SK-N-SH treated with all-trans-retinoic acid at 6 μM for 48 hours (cell line): Measurements from ENCODE around the gene TJP2.

ENCODE experiments used
- ARNTL ChIP-seq: fragments of 450-650 bp; formaldehyde crosslinking; IDR thresholded peaks from 2 replicates; pipeline ENCODE4 v1.5.0; 2020; ENCODE audit warnings: low read depth, mild to moderate bottlenecking, moderate library complexity, borderline replicate concordance
- GLIS3 ChIP-seq: fragments of 250-450 bp; sonication (Bioruptor Pico); IDR thresholded peaks from 2 replicates; pipeline ENCODE4 v1.5.0; 2020; ENCODE audit warnings: mild to moderate bottlenecking, moderate library complexity
- RARB ChIP-seq: fragments of 250-450 bp; sonication (Bioruptor Pico); IDR thresholded peaks from 2 replicates; pipeline ENCODE4 v1.8.0; 2021; ENCODE audit warnings: mild to moderate bottlenecking, moderate library complexity
- SNAI2 ChIP-seq: fragments of 250-450 bp; sonication (Bioruptor Pico); IDR thresholded peaks from 2 replicates; pipeline ENCODE4 v1.5.0; 2020; ENCODE audit warnings: mild to moderate bottlenecking, moderate library complexity
- TCF4 ChIP-seq: fragments of 250-450 bp; sonication (Bioruptor Pico); IDR thresholded peaks from 2 replicates; pipeline ENCODE4 v1.8.0; 2021; ENCODE audit warnings: mild to moderate bottlenecking, moderate library complexity, borderline replicate concordance
- TOX ChIP-seq: fragments of 250-450 bp; sonication (Bioruptor Pico); IDR thresholded peaks from 2 replicates; pipeline ENCODE4 v1.8.0; 2021; ENCODE audit warnings: mild to moderate bottlenecking, moderate library complexity, borderline replicate concordance
- ZC3H10 ChIP-seq: fragments of 250-450 bp; sonication (Bioruptor Pico); IDR thresholded peaks from 2 replicates; pipeline ENCODE4 v1.5.1; 2021; ENCODE audit warnings: mild to moderate bottlenecking, moderate library complexity
- ZFP30 ChIP-seq: fragments of 450-650 bp; formaldehyde crosslinking; IDR thresholded peaks from 2 replicates; pipeline ENCODE4 v1.5.0; 2022; ENCODE audit warnings: mild to moderate bottlenecking, moderate library complexity
- ZNF565 ChIP-seq: fragments of 450-650 bp; formaldehyde crosslinking; conservative IDR thresholded peaks from 2 replicates; pipeline ENCODE4 v1.5.0; 2020; ENCODE audit warnings: low read depth, mild to moderate bottlenecking, moderate library complexity
- ZNF8 ChIP-seq: fragments of 450-650 bp; formaldehyde crosslinking; IDR thresholded peaks from 2 replicates; pipeline ENCODE4 v1.5.0; 2020; ENCODE audit warnings: mild to moderate bottlenecking, moderate library complexity
- TF ChIP-seq, protein P1 (sequence below): fragments of 250-450 bp; sonication (Bioruptor Pico); IDR thresholded peaks from 2 replicates; pipeline ENCODE4 v1.8.0; 2020; ENCODE audit warnings: mild to moderate bottlenecking, moderate library complexity, borderline replicate concordance
- TF ChIP-seq, protein P2 (sequence below): fragments of 250-450 bp; sonication (Bioruptor Pico); IDR thresholded peaks from 2 replicates; pipeline ENCODE4 v1.5.1; 2021; ENCODE audit warnings: mild to moderate bottlenecking, moderate library complexity
- TF ChIP-seq, protein P3 (sequence below): fragments of 250-450 bp; sonication (Bioruptor Pico); IDR thresholded peaks from 2 replicates; pipeline ENCODE4 v1.5.0; 2020; ENCODE audit warnings: mild to moderate bottlenecking, moderate library complexity

DNA sequence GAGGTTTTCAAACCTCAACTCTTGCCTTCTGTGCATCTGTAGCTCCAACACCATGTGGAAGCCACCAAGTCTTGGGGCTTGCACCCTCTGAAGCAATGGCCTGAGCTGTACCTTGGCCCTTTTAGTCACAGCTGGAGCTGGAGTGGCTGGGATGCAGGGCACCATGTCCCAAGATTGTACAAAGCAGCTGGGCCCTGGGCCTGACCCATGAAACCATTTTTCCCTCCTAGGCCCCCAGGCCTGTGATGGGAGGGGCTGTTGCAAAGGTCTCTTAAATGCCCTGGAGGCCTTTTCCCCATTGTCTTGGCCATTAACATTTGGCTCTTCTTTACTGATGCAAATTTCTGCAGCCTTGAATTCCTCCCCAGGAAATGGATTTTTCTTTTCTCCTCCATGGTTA is 139.1 kb downstream of the TJP2 start:
- TF ChIP-seq ZNF565 (CRISPR knock-in tag) (no peak), SNAI2 (no peak), TCF4 (CRISPR knock-in tag) (no peak), TOX (CRISPR knock-in tag) (no peak), ZNF8 (CRISPR knock-in tag) (no peak), GLIS3 (no peak), ARNTL (CRISPR knock-in tag) (no peak), ZC3H10 (no peak), ZFP30 (CRISPR knock-in tag) (no peak), RARB (CRISPR knock-in tag) (no peak)
- TF ChIP-seq, protein P1, sequence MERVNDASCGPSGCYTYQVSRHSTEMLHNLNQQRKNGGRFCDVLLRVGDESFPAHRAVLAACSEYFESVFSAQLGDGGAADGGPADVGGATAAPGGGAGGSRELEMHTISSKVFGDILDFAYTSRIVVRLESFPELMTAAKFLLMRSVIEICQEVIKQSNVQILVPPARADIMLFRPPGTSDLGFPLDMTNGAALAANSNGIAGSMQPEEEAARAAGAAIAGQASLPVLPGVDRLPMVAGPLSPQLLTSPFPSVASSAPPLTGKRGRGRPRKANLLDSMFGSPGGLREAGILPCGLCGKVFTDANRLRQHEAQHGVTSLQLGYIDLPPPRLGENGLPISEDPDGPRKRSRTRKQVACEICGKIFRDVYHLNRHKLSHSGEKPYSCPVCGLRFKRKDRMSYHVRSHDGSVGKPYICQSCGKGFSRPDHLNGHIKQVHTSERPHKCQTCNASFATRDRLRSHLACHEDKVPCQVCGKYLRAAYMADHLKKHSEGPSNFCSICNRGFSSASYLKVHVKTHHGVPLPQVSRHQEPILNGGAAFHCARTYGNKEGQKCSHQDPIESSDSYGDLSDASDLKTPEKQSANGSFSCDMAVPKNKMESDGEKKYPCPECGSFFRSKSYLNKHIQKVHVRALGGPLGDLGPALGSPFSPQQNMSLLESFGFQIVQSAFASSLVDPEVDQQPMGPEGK = no peak
- TF ChIP-seq, protein P2, sequence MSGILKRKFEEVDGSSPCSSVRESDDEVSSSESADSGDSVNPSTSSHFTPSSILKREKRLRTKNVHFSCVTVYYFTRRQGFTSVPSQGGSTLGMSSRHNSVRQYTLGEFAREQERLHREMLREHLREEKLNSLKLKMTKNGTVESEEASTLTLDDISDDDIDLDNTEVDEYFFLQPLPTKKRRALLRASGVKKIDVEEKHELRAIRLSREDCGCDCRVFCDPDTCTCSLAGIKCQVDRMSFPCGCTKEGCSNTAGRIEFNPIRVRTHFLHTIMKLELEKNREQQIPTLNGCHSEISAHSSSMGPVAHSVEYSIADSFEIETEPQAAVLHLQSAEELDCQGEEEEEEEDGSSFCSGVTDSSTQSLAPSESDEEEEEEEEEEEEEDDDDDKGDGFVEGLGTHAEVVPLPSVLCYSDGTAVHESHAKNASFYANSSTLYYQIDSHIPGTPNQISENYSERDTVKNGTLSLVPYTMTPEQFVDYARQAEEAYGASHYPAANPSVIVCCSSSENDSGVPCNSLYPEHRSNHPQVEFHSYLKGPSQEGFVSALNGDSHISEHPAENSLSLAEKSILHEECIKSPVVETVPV (CRISPR knock-in tag) = no peak
- TF ChIP-seq, protein P3, sequence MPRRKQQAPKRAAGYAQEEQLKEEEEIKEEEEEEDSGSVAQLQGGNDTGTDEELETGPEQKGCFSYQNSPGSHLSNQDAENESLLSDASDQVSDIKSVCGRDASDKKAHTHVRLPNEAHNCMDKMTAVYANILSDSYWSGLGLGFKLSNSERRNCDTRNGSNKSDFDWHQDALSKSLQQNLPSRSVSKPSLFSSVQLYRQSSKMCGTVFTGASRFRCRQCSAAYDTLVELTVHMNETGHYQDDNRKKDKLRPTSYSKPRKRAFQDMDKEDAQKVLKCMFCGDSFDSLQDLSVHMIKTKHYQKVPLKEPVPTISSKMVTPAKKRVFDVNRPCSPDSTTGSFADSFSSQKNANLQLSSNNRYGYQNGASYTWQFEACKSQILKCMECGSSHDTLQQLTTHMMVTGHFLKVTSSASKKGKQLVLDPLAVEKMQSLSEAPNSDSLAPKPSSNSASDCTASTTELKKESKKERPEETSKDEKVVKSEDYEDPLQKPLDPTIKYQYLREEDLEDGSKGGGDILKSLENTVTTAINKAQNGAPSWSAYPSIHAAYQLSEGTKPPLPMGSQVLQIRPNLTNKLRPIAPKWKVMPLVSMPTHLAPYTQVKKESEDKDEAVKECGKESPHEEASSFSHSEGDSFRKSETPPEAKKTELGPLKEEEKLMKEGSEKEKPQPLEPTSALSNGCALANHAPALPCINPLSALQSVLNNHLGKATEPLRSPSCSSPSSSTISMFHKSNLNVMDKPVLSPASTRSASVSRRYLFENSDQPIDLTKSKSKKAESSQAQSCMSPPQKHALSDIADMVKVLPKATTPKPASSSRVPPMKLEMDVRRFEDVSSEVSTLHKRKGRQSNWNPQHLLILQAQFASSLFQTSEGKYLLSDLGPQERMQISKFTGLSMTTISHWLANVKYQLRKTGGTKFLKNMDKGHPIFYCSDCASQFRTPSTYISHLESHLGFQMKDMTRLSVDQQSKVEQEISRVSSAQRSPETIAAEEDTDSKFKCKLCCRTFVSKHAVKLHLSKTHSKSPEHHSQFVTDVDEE = no peak
